Fibroblast of the conjunctiva (primary cell): ENCODE results near the gene COQ5.
A peak's percentile ranks its signal among the peaks of the same experiment; 100 is the strongest.
"Not testable (repeated sequence)": the region's sequence is repeated elsewhere in the genome, so short reads cannot be mapped to it uniquely, and the experiment has no call there.

Source experiments
- DNase-seq: peaks from one replicate; pipeline ENCODE4 v3.0.0-alpha.2; 2010; ENCODE audit warnings: low read depth

Gene COQ5

GRCh38 chr12:120528861-120529525 lies at the start of gene COQ5:
Gene COQ5, minus strand, starts transcription at chr12:120529158. Its CDS starts 17 bp downstream, at chr12:120529141.
- peak; percentile 65 for DNase-seq

DNA sequence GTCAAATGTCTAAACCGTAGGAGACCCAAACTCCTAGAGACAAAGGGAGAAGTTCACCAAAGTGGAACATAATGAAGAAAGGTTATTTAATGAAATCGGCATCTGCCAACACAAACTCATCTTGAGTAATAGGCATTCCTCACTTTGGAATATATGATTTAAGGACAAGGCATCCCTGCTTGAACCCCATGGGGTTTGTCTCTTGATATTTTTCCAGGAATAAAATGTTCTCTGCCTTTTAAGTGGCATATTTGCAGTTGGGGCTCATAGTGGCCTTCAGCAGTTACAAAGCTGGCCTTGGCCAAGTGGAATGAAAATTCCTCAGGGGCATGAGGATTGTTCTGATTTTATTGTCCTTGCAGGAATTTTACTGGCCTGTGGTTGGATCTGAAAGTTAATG lies 45.1 kb upstream of the COQ5 start:
- DNase-seq = no peak

- no peak for DNase-seq
Measured at GRCh38 chr12:120573560-120573959, 44.6 kb upstream of the COQ5 start.

GRCh38 chr12:120571299-120571698 lies 42.3 kb upstream of the COQ5 start:
- DNase-seq = no peak

DNA sequence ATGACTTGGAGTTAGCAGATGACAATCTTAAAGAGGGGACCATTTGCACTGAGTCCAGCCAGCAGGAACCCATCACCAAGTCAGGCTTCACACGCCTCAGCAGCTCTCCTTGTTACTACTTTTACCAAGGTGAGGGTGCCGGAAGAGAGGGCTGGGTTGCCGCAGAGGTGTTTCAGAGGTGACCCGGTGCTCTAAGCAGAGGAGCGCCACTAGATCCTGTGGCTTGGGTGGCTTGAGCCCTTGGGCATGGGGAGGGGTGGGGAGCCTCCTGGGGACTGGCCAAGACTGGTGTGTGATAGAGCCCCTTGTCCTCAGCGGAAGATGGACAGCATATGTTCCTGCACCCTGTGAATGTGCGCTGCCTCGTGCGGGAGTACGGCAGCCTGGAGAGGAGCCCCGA lies 34.5 kb upstream of the COQ5 start:
- DNase-seq = no peak

DNA sequence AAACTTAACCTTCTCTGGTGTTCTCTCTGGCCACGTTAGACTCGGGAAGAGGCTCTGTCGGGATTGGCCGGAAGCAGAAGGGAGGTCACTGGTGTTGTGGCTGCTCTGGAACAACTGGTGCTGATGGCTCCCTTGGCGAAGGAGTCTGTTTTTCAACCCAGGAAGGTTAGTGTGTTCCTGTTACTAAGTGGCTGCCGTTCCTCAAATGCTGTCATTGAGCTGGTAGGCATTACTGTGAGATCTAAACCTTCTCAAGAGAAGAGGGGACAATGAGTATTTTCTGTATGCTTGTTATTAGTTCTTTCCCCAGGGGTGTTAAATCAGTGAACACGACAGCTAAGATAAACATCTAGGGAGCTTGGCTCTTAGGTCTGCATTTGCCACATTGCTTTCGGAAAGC lies 33.9 kb upstream of the COQ5 start:
- no peak for DNase-seq

DNA sequence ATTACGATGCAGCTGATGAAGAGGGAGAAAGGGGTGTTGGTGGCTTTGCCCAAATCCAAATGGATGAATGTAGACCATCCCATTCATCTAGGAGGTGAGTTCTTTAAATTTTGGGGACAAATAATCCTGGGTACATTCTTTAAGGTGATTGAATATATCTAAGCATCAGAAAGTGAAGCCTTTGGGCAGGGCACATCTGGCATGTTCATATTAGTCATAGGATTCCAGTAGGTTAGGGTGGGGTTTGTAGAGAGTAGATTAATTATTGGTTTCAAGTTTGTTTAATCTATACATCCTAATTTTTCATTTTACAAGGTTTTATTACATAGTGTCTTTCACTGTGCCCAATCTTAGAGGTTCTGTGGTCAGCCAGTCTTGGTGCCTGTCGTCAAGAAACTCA lies 28.6 kb upstream of the COQ5 start:
- DNase-seq = no peak

GRCh38 chr12:120554678-120555077 lies 25.7 kb upstream of the COQ5 start:
- no peak for DNase-seq

- DNase-seq = no peak
Measured at GRCh38 chr12:120546050-120546386, 17.1 kb upstream of the COQ5 start.

DNA sequence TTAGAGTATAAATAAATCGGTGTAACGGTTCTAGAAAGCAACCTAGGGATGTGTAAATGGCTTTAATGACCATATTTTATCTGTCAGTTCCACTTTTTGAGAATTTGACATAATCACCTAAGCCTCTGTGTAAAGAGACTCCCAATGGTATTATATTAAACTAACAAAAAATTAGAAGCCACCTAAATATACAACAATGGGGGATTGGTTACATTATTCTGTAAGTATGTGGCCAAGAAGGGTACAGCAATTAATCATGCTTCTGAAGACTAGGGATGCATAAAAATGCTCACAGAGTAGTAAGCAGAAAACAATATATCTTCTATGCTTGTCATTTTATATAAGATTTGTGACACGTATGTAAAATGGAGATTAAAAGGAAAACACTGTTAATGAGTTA lies 15.7 kb upstream of the COQ5 start:
- no peak for DNase-seq

DNA sequence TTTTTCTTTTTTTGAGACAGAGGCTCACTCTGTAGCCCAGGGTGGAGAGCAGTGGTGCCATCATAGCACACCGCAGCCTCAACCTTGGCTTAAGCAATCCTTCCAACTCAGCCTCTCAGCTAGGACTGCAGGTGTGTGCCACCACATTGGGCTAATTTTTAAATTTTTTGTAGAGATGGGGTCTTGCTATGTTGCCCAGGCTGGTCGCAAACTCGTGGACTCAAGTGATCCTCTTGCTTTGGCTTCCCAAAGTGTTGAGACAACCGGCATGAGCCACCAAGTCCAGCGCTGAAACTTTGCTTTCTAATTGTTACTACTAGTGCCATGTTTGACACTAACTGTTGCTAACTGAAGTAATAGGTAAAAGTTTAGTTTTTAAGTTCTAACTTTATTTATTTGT lies 13.2 kb upstream of the COQ5 start:
- DNase-seq = no peak

GRCh38 chr12:120540445-120540844 lies 11.5 kb upstream of the COQ5 start:
- DNase-seq = no peak

DNA sequence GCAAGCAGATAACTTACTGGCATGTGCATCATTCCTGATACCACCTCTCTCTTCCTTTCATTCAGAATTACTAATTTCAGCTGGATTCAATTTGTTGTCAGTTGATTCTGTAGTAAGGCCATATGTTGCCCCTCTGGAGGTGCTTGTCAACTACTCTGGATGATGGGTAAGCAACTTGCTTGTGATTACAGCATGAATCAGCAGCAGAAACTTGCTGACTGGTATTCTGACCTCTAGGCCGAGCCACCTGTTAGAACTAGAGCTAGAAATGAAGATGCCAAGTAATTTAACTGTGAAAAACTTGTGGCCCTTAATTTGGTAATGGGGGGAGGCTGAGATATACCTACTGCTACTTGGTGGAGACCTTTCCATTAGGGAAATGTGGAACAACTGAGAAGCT lies 10.3 kb upstream of the COQ5 start:
- no peak for DNase-seq

DNA sequence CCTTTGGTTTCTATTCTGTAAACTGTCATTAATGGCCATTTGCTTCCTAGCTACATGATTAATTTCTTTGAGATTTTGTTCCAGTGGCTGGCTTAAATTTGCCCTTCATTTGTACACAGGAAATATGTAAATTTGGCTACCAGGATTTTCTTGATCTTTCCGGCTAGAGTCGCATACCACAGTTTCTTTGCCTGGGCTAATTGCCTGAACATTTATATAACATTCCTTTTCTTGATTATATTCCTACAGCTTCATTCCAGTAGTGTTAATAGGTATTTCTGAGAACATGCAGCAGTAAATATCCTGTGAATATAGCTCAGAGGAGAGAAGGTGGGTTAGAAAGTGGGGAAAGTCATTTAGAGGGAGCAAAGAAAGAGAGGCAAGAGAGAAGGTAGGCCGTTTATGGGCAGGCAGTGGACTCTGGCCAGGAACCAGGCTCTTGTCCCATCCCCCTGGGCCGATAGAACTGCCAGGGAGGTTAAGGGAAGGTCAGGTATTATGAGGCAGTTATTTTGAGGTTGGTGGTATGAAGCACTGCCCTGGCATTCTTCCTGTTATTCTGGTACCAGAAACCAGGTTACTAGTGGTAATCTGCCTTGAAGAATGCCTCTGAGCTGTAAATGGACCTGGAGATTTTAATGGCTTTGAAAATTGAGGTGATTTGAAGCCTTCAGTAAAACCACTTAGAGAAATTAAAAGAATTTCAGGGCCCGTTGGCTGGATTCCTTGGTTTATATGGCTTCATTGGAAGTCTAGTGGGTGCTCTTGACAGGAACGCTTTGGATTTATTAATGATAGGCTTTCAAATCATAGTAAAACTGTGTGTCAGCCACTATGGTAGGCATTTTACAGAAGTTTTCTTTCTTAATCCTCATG lies 9.6 kb upstream of the COQ5 start:
- no peak for DNase-seq

GRCh38 chr12:120537856-120538220 lies 8.9 kb upstream of the COQ5 start:
- DNase-seq = no peak

DNA sequence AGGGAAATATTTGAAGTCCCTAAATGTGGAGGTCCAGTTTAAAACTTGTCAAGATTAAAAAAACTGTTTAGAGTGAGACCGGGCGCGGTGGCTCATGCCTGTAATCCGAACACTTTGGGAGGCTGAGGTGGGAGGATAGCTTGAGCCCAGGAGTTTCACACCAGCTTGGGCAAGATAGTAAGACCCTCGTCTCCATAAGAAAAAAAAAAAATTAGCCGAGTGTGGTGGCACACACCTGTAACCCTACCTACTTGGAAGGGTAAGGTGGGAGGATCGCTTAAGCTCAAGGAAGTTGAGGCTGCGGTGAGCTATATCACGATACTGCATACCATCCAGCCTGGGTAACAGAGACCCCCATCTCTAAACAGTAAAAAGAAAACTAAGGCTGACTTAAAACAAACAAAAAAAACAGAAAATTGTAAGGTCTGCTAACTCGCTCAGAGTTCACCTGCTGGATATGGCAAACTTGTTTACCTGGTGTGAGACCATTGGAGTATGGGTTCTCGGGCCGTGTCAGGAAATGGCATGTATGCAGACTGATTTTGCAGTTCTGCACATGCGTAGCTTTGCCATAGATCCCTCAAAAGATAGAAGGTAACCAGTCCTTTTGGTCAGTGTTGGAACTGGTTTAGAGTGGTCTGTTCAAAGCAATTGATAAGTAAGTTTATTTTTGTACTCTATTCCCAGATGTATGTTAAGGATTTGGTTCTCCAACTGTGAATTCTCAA lies 7.3 kb upstream of the COQ5 start:
- DNase-seq = no peak

- DNase-seq = peak; percentile 69
Measured at GRCh38 chr12:120534703-120535655, 6.0 kb upstream of the COQ5 start.

DNA sequence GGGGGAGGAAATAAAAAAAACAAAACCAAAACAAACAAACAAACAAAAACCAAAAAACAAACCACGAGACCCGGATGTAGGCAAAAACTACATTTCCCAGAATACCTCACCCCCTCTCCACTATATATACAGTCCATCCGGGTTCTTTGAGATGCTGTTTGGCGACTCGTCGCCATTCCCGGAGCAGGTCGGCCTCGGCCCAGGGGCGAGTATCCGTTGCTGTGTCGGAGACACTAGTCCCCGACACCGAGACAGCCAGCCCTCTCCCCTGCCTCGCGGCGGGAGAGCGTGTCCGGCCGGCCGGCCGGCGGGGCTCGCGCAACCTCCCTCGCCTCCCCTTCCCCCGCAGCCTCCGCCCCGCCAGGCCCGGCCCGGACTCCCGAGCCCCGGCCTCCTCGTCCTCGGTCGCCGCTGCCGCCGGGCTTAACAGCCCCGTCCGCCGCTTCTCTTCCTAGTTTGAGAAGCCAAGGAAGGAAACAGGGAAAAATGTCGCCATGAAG lies 5.3 kb upstream of the COQ5 start, which contains the start of gene RNF10:
Gene RNF10, plus strand, starts transcription at position 154 of the 500 bp plus-strand sequence. CDS start 456 bp downstream, outside the sequence.
- peak; percentile 80 for DNase-seq

GRCh38 chr12:120532701-120533238 lies 3.8 kb upstream of the COQ5 start:
- no peak for DNase-seq

DNA sequence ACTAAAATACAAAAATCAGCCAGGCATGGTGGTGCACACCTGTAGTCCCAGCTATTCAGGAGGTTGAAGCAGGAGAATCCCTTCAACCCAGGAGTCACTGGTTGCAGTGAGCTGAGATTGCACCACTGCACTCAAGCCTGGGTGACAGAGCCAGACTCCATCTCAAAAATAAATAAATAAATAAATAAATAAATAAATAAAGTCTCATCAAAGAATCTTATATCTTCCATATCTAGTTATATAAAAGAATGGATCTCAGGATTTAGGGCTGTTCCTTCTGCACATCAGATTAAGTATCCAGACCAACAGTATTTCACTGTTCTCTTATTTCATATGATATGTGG lies 1.4 kb upstream of the COQ5 start:
- DNase-seq = not testable (repeated sequence)

DNA sequence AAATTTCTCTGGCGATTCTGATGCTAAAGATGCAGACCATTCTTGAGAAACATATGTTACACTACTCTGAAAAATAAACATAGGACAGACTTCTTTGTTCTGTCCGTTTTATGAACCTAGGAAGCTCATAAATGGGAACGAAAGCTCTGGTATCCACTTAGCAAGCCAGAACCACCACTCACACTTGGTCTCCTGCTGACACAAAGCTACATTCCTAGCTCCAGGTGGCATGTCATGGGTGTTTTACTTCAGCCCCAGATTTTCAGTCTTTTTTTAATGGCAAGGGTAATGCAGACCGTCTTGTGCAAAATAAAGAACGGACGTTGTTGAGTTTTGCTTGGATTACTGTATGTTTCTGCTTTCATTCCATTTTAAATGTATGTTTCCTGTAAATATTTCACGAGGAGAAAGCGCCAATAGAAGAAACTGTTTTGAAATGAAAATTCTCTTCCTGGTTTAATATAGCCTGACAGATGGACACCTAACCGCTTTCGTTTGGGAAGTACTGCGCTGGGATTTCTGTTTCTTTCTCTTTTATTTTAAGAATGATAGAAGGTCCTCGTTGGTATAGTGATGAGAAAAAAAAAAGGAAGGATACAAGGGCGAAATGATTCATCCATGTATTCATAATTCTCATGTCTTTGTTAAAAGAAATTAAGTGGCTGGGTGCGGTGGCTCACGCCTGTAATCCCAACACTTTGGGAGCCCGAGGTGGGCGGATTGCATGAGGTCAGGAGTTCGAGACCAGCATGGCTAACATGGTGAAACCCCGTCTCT lies 871 bp upstream of the COQ5 start:
- DNase-seq = no peak
